Stimulated activated naive CD4-positive, alpha-beta T cell (primary cell): ENCODE measurements around the gene GRK1.

Source experiments
- DNase-seq, 6 experiments: peaks; one replicate each; lab custom pipeline; 2025; lab: John Stamatoyannopoulos, UW

Gene GRK1

DNA sequence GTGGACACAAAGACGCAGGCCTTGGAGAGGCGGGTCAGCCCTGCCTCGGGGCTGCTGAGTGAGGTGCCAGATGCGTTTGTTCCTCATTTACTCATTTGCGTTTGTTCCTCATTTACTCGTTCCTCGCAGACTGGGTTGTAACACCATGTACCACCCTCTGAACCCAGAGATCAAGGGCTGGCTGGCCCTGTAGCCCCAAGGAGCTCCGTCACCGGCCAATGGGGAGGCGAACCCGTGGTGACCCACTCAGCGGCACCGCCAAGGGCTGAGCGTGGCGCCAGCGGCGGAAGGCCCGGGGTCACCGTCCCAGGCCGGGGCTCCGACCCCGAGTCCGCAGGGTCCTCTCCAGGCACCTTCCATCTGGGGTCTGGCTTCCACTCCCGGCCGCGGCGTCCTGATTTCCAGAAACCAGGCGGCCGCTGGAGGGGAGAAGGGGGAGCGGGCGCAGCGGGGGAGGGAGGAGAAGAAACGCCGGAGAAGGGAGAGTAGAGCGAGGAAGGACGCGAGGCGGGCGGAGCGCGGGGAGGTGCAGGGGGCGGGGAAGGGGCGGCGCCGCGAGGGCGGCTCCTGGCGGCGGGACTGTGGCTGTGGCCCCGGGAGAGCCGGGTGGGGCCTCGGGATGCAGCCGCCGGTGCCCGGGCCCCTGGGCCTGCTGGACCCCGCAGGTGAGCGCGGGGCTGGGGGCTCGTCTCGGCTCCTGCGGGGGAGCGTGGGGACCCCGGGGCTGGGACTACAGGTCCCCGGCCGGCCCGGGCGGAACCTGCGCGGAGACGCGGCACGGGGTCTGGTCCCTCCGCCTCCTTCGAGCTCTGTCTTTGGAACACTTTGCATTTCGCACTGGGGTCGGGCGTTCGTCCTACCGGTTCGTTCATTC, 91.9 kb downstream of the GRK1 start, which contains the start of gene TMEM255B:
TSS of gene TMEM255B (plus strand) at position 576 of the 874 bp plus-strand sequence. CDS start at position 620, 44 bp downstream.
- DNase-seq: peak; percentile 29 to 79 (median 66)

DNA sequence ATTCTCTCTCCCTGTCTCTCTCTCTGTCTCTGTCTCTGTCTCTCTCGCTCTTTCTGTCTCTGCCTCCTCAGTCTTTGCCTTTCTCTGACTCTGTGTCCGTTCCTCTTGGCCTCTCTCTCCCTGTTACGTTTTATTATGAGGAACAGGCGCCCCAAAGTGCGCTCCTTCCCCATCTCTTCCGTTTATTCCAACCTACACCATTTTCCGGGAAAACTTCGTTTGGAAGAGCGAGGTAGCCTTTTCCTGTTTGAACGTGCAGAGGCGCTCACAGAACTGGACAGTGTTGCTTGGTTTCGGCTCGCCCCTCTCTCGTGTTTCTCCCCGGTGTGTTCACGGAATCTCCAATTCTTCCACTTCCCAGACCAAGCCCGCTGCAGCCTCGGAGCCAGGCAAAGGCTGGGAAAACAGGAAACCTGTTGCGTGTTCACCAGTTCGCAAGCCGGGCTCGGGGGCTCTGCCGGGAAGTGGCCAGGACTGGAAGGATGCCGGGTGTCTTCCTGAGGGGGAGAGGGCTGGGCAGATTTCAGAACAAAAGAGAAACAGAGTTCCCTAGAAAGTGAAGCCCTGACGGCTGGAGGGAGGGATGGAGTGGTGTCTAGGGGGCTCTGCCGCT, 92.6 kb downstream of the GRK1 start:
- no peak for DNase-seq

DNA sequence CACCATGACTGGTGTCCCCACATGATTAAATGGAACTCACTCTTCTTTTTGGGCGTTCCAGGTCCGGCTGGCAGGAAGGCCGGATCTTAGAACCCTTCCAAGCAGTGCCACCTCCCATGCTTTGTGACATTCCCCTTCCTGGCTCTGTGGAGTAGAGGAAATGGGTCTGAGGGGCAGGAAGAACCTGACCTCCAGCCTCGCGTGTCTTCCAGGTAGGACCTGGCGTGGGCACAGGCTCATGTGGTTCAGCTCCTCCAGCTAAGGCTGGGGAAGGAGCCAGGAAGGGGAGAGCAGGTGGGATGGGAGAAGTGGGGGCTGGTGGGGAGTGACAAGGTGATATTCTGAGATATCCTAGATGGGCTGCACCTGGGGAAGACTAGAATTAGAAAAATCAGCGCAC, 94.1 kb downstream of the GRK1 start:
- no peak for DNase-seq

DNA sequence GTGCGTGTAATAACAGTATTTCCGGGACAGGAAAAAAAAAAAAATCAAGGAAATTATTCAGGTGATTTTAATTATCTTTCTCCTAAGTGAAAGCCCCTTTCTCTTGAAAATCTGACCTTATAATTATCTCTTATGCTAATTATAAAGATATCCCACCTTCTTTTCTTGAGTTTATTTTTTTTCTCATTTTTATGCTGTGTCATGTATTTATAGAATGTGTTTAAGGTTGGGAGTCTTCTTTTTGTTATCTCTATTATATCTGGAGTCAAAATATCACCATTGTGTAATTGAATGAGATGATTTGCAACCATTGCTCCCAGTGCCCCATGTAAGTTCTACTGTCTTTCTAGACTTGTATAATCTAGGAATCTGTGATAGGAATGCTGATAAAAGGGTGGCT, 95.1 kb downstream of the GRK1 start:
- no peak for DNase-seq

DNA sequence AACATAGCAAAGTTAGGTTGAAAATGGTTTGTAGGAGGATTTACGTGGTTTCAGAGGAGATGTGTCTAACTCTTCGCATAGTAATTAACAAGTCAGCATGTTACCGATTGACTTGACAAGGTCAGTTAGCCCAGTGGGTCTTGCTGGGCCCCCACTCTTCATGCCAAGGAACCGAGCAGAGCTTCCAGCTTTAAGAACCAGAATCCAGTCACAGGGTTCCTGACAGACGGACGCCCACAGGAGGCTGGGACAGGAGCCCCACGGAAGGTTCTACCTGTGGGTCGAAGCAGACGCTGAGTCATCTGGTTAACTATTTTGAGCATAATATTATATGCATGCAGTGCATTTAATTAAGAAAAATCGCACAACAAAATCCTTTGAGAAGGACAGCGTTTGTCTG, 95.5 kb downstream of the GRK1 start:
- no peak for DNase-seq

DNA sequence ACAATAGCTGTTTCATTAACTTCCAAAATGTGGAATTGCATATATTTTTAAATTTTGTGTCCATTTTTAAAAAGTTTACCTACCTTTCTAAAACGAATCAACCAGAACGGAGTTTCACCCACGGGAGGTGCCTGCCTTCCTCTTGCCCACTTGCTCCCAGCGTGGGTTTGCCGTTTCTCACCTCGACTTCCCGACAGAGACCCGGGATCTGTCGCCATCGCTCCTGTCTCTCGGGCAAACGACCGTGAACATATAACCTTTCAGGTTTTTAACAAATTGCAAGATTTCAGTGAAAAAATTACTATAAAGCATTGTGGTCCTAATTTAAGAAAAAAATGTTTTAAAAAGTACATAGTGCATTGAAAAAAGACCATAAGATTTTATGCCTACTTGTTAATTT, 96.2 kb downstream of the GRK1 start:
- no peak for DNase-seq

DNA sequence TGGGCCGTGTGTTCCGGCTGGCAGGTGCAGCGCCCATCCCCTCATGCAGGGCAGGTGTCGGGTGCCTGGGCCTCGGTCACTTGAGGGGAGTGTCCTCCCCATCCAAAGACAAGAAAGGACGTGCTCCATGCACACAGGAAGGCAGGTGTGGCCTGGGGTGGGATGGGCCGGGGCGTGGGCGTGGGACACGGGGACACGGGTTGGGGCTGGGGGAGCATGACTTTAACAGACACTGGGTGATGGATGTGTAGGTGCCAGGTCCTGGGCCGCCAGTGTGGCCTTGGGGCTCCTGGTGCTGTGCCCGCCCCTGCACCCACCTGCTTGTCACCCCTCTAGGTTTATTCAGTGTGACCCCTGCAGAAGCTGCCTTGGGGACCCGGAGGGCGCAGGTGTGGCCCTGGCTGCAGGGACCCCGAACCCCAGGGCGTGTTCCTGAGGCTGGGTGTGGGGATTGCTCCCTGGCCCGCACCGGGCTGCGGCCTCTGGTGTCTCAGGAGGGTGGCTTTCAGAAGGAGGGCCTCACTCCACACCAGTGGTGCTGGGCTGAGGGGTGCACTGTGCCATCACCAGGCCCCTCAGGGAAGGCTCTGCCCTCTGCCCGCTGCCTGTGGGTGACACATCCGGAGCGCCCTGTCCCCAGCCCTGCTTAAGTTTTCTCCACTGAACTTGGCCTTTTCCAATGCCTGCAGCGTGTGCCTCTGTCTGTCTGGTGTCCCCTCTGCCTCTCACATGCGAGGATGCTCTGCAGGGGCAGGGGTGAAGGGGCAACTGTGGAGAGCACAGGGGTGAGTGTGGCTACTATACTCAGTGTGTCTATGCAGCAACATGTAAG, 97.2 kb downstream of the GRK1 start:
- DNase-seq: no peak

DNA sequence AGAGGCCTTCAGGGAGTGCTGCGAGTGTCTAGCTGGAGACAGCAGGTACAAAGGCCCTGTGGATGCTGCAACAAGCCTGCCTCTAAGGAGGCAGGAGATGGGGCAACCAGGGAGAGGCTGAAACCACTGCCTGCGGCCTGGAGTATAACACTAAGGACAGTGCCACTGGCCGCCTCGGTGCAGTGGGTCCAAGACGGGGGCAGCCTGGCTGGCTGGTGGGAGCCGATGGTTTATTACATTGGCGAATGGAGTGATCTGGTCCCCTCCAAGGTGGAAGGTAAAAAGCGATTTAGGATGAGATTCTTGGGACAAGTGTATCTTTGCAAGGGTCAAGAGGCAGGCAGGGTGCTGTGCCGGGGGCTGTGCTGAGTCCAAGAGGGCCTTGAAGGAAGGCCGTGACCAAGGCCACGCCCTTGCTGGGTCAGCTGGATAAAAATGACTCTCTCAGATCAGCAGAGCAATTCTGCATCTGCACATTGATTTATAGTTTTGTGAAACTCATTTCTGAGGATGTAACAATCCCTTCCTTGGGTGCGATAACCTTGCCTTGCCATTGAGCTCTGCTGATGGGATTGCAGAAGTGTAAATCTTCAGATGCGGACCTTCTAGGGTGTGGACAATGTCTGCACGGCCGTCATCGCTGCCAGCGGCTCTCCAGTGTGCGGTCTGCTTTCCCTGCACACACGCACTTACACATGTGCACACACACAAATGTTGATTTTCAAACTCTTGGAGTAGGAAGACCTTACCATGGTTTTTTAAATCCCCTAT, 98.0 kb downstream of the GRK1 start:
- DNase-seq: no peak

DNA sequence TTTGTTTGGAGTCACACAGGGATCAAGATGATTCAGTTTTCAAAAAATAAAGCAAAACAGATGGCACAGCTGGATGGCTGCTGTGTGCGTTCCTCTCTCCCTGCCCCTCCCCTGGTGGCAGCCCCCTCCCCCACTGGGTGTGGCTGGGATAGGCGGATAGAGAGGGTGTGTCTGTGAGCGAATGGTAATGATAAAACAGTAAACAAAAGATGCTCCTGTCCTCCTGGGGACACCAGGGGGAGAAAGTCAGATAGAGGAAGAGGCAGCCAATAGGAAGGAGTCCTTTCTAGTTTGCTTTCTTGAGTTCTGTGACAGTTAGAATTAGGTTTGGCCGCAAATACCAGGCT, 98.5 kb downstream of the GRK1 start:
- DNase-seq: no peak

DNA sequence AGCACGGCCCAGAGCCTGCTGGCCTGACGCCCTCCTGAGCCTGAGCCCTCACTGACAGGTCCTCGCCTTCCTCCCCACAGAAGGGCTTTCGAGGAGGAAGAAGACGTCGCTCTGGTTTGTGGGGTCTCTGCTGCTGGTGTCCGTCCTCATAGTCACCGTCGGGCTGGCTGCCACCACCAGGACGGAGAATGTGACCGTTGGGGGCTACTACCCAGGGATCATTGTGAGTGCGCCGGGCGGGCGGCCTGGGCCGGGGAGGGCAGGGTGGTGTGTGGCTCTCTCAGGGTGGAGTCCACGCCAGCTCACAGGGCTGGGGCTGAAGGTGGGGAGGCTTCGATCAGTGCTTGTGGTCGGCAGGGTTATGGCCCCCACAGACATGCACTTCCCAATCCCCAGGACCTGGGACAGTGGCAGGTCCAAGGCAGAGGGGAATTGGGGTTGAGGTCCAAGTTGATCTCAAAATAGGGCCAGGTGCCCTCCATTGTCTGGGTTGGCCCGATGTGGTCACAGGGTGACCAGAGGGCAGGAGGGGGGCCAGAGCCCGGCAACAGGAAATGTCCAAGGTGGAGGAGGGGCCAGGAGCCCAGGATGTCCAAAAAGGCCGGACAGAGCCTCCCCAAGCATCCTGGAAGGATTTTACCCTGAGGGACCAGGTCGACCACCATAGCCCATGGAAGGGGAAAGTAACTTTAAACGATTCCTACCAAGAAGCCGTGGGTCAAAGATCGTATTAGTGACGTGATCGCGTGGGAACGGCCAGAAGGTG, 99.2 kb downstream of the GRK1 start:
- no peak for DNase-seq

DNA sequence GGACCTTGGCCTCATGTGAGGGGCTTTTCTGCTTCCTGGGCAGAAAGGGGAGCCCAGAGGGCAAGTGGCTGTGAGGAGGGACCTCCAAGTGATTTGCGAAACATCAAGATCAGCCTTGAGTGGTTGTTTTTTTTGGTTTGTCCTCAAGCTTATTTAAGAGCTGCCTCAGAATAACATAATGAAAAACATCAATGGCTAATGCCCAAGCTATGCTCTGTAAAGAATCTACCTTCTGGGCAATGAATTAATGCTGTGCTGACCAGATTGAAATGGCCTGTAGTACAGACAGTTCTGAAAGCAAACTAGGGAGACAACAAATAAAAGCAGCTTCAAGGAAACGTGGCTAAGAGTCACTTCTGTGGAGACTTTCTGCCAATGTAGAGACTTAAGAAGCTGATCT, 100.3 kb downstream of the GRK1 start:
- DNase-seq: no peak

DNA sequence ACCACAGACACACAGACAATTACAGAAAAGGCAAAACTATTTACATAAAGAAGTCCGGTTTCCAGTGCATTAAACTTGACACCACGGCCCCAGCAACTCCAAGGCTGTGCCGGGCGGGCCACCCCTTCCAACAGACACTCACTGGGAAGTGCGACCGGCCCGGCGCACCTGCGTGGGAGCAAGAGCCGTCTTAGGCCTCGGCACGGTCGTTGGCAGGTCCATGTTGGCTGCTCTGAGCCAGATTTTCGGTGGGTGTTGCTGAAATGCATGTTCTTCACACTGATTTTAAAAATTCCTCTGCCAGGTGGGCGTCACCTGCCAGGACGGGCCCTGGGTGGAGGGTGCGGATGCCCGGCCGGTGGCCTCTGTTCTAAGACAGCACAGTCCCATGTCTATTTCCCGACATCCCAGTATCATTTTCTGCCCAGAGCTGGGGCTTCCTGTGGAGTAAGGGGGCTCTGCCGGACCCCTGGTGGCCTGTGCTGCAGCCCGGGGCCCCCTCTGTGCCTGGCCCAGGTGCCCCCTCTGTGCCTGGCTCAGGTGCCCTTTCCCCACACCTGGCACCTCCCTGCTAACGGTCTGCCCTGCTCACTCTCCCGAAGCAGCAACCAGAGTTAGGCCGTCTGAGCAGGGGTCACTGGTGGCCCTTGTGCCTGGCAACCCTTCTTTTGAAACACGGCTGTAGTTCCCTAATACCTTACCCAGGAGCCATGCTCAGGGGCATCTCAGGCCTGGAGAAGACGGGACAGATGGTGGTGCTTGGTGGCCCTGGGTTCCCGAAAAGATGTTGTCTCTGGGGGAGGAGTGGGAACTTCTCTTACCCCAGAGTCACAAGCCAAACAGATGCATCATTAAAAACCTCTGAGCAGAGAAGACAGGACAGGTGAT, 101.2 kb downstream of the GRK1 start:
- no peak for DNase-seq

DNA sequence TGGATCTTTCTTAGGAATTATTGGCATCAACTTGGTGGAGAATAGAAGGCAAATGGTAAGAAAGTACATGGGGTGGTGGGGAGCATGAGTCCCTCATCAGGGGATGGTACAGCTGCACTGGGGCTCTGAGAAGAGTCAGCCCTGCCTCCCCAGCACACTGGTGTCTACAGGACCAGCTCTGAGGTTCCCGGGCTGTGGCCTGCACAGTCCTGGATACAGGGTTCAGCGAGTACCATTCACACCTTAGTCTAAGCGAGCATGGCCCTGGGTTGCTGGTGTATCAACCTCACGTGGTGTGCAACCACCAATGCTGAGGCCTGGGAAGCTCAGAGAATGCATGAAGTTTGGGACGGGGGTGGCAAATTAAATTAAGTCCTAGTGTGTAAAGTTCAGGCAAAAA, 102.1 kb downstream of the GRK1 start:
- DNase-seq: no peak

DNA sequence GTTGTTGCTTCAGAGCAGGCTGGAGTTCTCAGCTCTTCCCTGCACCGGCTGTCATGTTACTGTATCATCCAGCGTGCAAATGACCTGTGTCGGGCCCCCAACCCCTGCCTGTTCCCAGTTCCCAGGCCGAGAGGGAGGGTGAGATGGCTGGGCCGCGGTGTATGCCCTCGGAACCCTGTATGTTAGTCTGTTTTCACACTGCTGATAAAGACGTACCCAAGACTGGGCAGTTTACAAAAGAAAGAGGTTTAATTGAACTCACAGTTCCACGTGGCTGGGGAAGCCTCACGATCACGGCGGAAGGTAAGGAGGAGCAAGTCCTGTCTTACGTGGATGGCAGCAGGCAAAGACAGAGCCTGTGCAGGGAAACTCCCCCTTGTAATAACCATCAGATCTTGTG, 102.9 kb downstream of the GRK1 start:
- no peak for DNase-seq

DNA sequence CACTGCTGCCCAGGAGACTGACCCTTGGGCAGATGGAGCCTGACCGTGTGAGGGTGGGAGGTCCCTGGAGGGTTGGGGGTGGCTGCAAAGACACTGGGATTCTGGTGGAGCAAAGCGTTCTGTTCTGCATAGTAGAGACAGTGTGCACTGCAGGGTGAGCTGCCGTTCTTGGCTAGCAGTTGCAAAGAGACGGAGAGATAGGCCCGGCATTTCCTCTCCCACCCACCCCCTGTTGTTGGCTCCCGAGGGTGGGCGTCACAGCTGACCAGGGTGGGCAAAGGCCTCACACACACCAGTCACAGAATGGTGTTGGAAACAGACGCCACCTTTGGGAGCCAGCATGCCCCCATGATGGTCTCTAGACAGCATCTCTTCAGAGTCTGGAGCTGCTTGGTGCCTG, 103.4 kb downstream of the GRK1 start:
- no peak for DNase-seq

DNA sequence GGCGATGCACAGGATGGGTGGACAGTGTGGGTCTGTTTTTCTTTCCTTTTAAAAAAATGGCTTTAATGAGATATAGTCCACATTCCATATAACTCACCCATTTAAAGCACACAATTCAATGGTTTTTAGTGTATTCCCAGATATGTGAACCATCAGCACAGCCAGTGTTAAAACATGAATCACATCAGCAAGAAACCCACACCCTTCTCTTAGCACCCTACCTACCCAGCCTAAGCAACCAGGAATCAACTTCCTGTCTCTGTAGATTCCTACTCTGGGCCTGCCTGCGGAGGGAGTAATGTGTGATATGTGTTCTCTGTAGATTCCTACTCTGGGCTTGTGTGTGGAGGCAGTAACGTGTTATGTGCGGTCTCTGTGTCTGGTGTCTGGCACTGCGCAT, 103.9 kb downstream of the GRK1 start:
- no peak for DNase-seq

DNA sequence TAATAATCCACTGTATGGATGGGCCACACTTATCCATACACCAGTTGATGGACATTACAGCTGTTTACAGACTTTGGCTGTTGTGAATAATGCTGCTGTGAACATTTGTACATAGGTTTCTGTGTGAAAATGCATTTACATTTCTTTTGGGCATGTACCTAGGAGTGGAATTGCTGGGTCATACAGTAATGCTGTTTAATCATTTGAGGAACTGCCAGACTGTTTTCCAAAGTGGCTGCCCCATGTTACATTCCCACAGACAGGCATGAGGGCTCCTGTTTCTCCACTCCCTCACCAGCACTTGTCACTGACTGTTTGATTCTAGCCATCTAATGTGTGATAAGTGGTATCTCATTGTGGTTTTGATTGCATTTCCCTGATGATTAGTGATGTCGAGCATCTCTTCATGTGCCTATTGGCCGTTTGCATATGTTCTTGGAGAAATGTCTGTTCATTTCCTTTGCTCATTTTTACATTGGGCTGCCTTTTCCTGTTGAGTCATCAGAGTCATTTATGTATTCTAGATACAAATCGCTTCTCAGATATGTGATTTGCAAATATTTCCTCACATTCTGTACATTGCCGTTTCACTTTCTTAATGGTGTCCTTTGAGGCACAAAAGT, 104.8 kb downstream of the GRK1 start:
- DNase-seq: no peak

DNA sequence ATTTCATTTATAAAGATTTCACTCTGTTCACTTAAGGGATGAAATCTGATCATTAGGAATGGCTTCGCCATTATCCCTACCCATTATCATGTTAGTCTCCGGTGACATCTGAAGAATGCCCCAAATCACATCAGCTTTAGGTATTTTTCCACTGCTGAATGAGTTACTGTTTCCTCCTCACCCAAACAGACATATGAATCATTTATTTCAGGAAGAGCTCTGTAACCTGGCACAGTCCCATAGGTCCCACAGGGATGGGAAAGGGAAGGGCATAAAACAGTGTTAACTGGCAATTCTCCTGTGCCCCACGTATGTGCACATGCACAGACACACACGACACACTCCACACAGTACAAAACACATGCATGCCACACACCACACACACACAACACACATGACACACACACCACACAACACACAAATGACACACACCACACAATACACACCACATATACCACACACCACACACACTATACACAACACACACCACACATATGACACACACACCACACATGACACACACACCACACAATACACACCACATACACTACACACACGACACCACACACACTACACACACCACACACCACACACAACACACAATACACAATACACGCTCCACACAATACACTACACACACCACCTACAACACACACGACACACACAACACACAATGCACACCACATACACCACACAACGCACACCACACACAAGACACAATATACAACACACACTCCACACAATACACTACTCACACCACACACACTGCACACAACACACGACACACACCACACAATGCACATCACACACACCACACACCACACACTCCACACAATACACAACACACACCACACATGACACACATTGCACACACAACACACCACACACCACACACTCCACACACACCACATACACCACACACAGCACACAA, 107.4 kb downstream of the GRK1 start:
- no peak for DNase-seq
